ENCODE results near the gene PKP3.

- no peak for TF ChIP-seq CTCF (IDR thresholded peaks at IDR 0.05)
- no peak for TF ChIP-seq POLR2A (IDR thresholded peaks at IDR 0.05)
Observed at GRCh38 chr11:454043-454442, 60.0 kb downstream of the PKP3 start.
